ENCODE data around the gene ACTRT2.

The ACTRT2 gene

GRCh38 chr1:2979191-2980072, 41.8 kb upstream of the ACTRT2 start:
- DNase-seq (ENCODE audit: low read depth in 1 of 2, low spot score in 1 of 2) = no peak
- in situ Hi-C loops (cut with HindIII; ENCODE audit: low pct_unique_long_range_greater_than_20kb, low sequenced_read_pairs) = no loop called here
- no peak for TF ChIP-seq JUND (IDR thresholded peaks at IDR 0.05; ENCODE audit: low read depth)

- in situ Hi-C loops (cut with HindIII; ENCODE audit: low pct_unique_long_range_greater_than_20kb, low sequenced_read_pairs) = no loop called here
- DNase-seq (ENCODE audit: low read depth in 1 of 2, low spot score in 1 of 2) = no peak
- no peak for TF ChIP-seq JUND (IDR thresholded peaks at IDR 0.05; ENCODE audit: low read depth)
These were observed 41.0 kb upstream of the ACTRT2 start for GRCh38 chr1:2980073-2980791.

- DNase-seq (ENCODE audit: low read depth in 1 of 2, low spot score in 1 of 2) = no peak
- TF ChIP-seq JUND (IDR thresholded peaks at IDR 0.05; ENCODE audit: low read depth) = no peak
- in situ Hi-C loops (cut with HindIII; ENCODE audit: low pct_unique_long_range_greater_than_20kb, low sequenced_read_pairs) = no loop called here
These were observed 40.4 kb upstream of the ACTRT2 start for GRCh38 chr1:2980849-2981248.

GRCh38 chr1:2981388-2981787, 39.9 kb upstream of the ACTRT2 start:
- in situ Hi-C loops (cut with HindIII; ENCODE audit: low pct_unique_long_range_greater_than_20kb, low sequenced_read_pairs) = no loop called here
- no peak for TF ChIP-seq JUND (IDR thresholded peaks at IDR 0.05; ENCODE audit: low read depth)
- no peak for DNase-seq (ENCODE audit: low read depth in 1 of 2, low spot score in 1 of 2)

GRCh38 chr1:2981981-2982614, 39.2 kb upstream of the ACTRT2 start:
- in situ Hi-C loops (cut with HindIII; ENCODE audit: low pct_unique_long_range_greater_than_20kb, low sequenced_read_pairs) = no loop called here
- no peak for DNase-seq (ENCODE audit: low read depth in 1 of 2, low spot score in 1 of 2)
- TF ChIP-seq JUND (IDR thresholded peaks at IDR 0.05; ENCODE audit: low read depth) = no peak

GRCh38 chr1:2982615-2983318, 38.5 kb upstream of the ACTRT2 start:
- no peak for TF ChIP-seq JUND (IDR thresholded peaks at IDR 0.05; ENCODE audit: low read depth)
- DNase-seq (ENCODE audit: low read depth in 1 of 2, low spot score in 1 of 2) = no peak
- in situ Hi-C loops (cut with HindIII; ENCODE audit: low pct_unique_long_range_greater_than_20kb, low sequenced_read_pairs) = no loop called here

- no peak for DNase-seq (ENCODE audit: low read depth in 1 of 2, low spot score in 1 of 2)
- TF ChIP-seq JUND (IDR thresholded peaks at IDR 0.05; ENCODE audit: low read depth) = no peak
- in situ Hi-C loops (cut with HindIII; ENCODE audit: low pct_unique_long_range_greater_than_20kb, low sequenced_read_pairs) = no loop called here
These were observed 38.0 kb upstream of the ACTRT2 start for GRCh38 chr1:2983319-2983705.

GRCh38 chr1:2983706-2984398, 37.4 kb upstream of the ACTRT2 start:
- TF ChIP-seq JUND (IDR thresholded peaks at IDR 0.05; ENCODE audit: low read depth) = no peak
- DNase-seq (ENCODE audit: low read depth in 1 of 2, low spot score in 1 of 2) = no peak
- in situ Hi-C loops (cut with HindIII; ENCODE audit: low pct_unique_long_range_greater_than_20kb, low sequenced_read_pairs) = no loop called here

- no peak for DNase-seq (ENCODE audit: low read depth in 1 of 2, low spot score in 1 of 2)
- in situ Hi-C loops (cut with HindIII; ENCODE audit: low pct_unique_long_range_greater_than_20kb, low sequenced_read_pairs) = no loop called here
- no peak for TF ChIP-seq JUND (IDR thresholded peaks at IDR 0.05; ENCODE audit: low read depth)
These were observed 36.7 kb upstream of the ACTRT2 start for GRCh38 chr1:2984399-2985061.

GRCh38 chr1:2985067-2985561, 36.2 kb upstream of the ACTRT2 start:
- in situ Hi-C loops (cut with HindIII; ENCODE audit: low pct_unique_long_range_greater_than_20kb, low sequenced_read_pairs) = no loop called here
- DNase-seq (ENCODE audit: low read depth in 1 of 2, low spot score in 1 of 2) = no peak
- no peak for TF ChIP-seq JUND (IDR thresholded peaks at IDR 0.05; ENCODE audit: low read depth)

Data from T47D (cell line).